Right cardiac atrium (tissue), 5 donors: Measurements from ENCODE around the gene RIBC1. TPM values are rescaled to one million over a fixed set of nuclear protein-coding genes. Genes with fewer than 3 reads are reported as not detected.

ENCODE experiments used
- ATAC-seq, 2 donors: fragments of 200-7000 bp; cut with Tn5 transposase; one replicate each; pipeline versions ENCODE4 v1.8.0 to v1.9.1; 2020; ENCODE audit warnings: moderate library complexity in 2 of 2, mild to moderate bottlenecking in 1 of 2
- DNase-seq, 3 donors: peaks; one replicate each; pipeline ENCODE4 v3.0.0-alpha.2; 2020
- H3K27ac ChIP-seq: one replicate; pipeline ENCODE4 v1.5.1; 2013; ENCODE audit warnings: mild to moderate bottlenecking, low read length, control low read depth, moderate library complexity
- H3K27me3 ChIP-seq: one replicate; pipeline ENCODE4 v1.6.1; 2013; ENCODE audit not compliant: control insufficient read depth, insufficient read depth
- H3K4me1 ChIP-seq: one replicate; pipeline ENCODE4 v1.6.1; 2013; ENCODE audit warnings: low read length; ENCODE audit not compliant: control insufficient read depth, insufficient read depth
- H3K4me3 ChIP-seq: one replicate; pipeline ENCODE4 v1.5.1; 2013; ENCODE audit warnings: low read length, control low read depth
- H3K9me3 ChIP-seq: one replicate; pipeline ENCODE4 v1.6.1; 2013; ENCODE audit warnings: low read length; ENCODE audit not compliant: control insufficient read depth
- WGBS: extraction: QIAGEN DNeasy Blood & Tissue Kit; methylation state at CpG from one replicate; pipeline ENCODE4 v1.1.7; 2013; 5-methylcytosine and 5-hydroxymethylcytosine counted together
- intact Hi-C, 4 donors: fragments of 100-400 bp; cut with DNase I; formaldehyde crosslinking; loops; one replicate each; pipeline versions ENCODE4 v1.11.0 to v1.14.0; 2022 to 2023
- polyA plus RNA-seq: library from polyadenylated mRNA; stranded (reverse); fragments of 200-250 nt; gene quantifications from one replicate; pipeline ENCODE4 v1.2.3, GENCODE V29; 2013
- total RNA-seq, 4 donors: library from RNA; stranded (reverse); fragmentation: NEBNext Ultra II Directional; extraction: Animal tissue kit (Norgen Biotek cat#: 25700); gene quantifications; one replicate each; pipeline ENCODE4 v1.2.1, GENCODE V29; 2021
- donor health status: healthy with polysubstance abuse.
- donor health status: DM: no; HTN: yes; CAD: no.
- donor health status: DM: no; HTN: no; CAD: no.
- donor health status: DM: no; HTN: yes; CAD: no; lungs with severe emphysema.
- donor health status: DM: yes; HTN: yes; CAD: no.

Gene RIBC1
- total and polyA plus RNA-seq, 5 donors, result 0.67 to 1.8 (median 0.94) TPM

DNA sequence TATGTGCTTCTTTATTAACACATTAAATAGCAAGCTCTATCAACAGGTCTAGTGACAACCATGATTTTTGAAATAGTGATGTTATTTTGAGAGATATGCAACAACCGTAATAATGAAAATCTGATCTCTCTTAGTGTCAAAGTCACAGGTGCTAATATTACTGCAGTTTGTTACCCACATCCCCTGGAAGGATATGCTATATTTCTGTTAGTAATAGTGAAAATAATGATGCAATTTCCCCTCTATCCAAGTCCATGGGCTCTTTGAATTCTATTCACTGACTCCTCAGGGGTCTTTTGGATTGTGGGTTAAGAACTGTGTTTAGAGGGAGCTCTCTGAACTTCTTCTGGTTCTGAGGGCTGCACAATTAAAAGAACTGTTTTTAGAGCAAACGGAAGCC is 14.5 kb downstream of the RIBC1 start:
- H3K9me3 ChIP-seq, result no peaks in the 10 kb centered on the region
- no peaks in the 10 kb centered on the region for H3K27me3 ChIP-seq
- intact Hi-C loops, result loop anchor here in 2 of 4 donors (5.0 to 10.0 kb wide), 2 partner anchors 120 to 122 kb away; no protein-coding TSS in a partner anchor
- 75% methylated on average over 2 of the region's 2 CpGs for WGBS
- H3K4me1 ChIP-seq, result no peaks in the 10 kb centered on the region
- ATAC-seq (no peak), DNase-seq (no peak)
- no peak overlapping the region for H3K4me3 ChIP-seq
- H3K27ac ChIP-seq, result no peak overlapping the region

DNA sequence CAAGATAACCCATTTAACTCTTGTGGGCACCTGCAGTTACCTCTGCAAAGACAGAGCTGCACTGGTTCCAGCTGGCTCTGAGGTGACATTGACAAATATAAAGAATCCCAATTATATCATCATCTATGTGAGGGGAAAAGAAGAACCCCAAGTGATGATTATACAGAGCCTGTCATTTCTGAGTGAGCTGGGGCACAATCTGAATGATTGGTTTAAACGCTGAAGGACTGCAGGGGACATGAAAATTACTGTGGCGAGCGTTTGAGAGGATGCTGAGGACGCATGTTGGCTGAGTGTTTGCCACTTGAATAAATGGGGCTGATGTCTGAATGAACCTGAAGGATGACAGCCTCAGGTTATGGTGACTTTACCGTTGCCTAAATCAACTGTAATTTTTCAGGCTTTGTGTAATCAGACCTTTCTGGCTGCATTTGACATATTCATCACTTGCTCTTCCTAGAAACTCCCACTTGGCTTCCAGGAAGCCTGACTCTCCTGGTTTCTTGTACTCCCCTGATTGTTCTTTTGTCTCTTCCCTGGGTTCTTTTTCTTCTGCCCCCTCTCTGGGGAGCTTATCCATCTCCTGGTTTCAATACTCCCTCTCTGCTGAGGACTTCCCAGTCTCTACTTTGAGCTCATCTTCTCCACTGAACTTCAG is 15.6 kb downstream of the RIBC1 start:
- DNase-seq (no peak), ATAC-seq (no peak)
- Histone ChIP-seq H3K9me3 (no peaks in the 10 kb centered on the region), H3K4me1 (no peaks in the 10 kb centered on the region), H3K27me3 (no peaks in the 10 kb centered on the region), H3K27ac (no peak overlapping the region), H3K4me3 (no peak overlapping the region)
- intact Hi-C loops, result loop anchor here in 2 of 4 donors (5.0 to 10.0 kb wide), 2 partner anchors 121 to 124 kb away; no protein-coding TSS in a partner anchor
- whole genome bisulfite sequencing, result 65% methylated on average over 5 of the region's 5 CpGs

DNA sequence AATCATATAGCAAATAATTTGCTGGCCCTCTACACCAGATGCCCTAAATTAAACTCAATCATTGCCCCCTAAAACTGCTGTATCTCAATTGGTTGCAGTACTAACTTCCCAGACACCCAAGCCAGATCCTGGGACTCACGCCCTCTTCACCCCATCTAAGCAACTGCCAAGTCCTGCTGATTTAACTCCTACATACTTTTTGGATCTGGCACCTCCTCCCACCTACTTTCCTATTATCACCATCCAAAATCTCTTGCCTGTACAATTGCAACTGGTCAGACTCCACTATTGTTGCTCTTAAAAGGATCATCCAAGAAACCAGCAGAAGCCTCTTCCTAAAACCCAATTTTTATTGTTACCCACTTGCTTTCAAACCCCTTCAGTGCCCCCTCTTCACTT is 16.2 kb downstream of the RIBC1 start:
- no peak for ATAC-seq
- WGBS, result 64% methylated on average over 1 of the region's 1 CpG
- no peaks in the 10 kb centered on the region for H3K9me3 ChIP-seq
- intact Hi-C loops, result loop anchor here in 2 of 4 donors (5.0 to 10.0 kb wide), 2 partner anchors 122 to 124 kb away; no protein-coding TSS in a partner anchor
- DNase-seq, result no peak
- no peak overlapping the region for H3K4me3 ChIP-seq
- H3K27me3 ChIP-seq, result no peaks in the 10 kb centered on the region
- H3K27ac ChIP-seq, result no peak overlapping the region
- H3K4me1 ChIP-seq, result no peaks in the 10 kb centered on the region

DNA sequence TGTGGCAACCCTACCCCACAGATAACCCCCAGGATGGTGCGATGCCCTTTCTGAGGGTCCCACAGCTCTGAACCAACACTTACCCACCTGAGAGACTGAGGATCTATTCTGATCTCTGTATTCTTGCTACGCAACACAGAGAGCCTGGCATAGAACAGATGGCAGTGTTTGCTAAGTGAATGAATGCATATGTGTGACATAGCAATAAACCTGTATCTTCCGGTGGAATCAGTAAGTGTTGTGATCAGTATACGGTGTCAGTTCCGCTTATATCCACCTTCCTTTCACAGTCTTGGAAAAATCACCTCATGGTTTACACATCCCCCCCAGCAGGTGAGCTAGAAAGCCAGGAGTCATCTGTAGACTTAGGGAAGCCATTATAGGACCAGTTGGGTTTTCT is 17.4 kb downstream of the RIBC1 start:
- H3K27ac ChIP-seq, result no peak overlapping the region
- no peaks in the 10 kb centered on the region for H3K27me3 ChIP-seq
- no peak for ATAC-seq
- 79% methylated on average over 5 of the region's 5 CpGs for WGBS
- H3K9me3 ChIP-seq, result no peaks in the 10 kb centered on the region
- intact Hi-C loops, result no loop called here
- DNase-seq, result no peak
- H3K4me1 ChIP-seq, result no peaks in the 10 kb centered on the region
- H3K4me3 ChIP-seq, result no peak overlapping the region

DNA sequence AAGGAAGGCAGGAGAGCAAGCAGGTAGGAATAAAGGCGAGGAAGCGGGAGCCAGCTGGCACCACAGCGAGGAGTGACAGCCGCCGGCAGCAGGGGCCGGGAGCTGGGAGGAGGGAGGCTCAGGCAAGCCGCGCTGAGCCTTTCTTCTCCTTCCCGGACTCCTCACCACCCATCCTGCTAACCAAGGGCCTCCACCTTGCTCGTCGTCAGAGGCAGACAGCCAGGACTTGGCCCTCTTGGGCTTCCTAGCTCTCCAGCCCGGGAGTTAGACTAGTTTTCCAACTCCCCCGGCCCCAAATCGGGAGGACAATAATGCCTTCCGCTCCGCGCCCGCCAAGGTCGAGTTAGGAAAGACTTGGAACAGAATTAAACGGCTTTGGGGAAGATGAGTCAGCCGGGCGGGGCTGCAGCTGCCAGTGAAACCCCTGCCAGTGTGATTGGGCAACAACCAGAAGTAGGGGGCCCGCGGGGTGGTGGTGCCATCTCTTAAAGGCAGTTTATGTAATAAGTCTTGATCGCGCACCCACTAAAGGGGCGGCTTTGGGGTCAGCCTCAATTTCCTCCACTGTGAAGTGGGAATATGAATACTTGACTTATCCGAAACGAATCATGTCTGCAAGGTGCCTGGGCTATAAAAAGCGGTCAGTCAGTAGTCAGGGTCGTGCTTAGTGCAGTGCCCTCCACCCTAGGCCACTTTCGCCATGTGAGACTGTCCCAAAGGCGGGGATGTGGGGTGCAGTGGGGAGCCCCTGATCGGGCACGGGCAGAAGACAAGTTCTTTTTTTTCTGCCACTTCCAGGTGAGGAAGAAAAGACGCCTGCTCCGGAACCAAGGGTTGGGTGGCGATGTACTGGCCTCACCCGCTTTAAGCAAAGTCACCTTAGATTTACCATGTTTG is 18.2 kb downstream of the RIBC1 start:
- peak; percentile 80 to 88 (median 84) for DNase-seq
- H3K4me1 ChIP-seq, result no peaks in the 10 kb centered on the region
- intact Hi-C loops, result no loop called here
- peak overlapping the region; percentile 35 for H3K4me3 ChIP-seq
- H3K27me3 ChIP-seq, result no peaks in the 10 kb centered on the region
- peak overlapping the region; percentile 48 for H3K27ac ChIP-seq
- peak; percentile 62 to 86 for ATAC-seq
- 14% methylated on average over 39 of the region's 39 CpGs for WGBS
- H3K9me3 ChIP-seq, result no peaks in the 10 kb centered on the region

DNA sequence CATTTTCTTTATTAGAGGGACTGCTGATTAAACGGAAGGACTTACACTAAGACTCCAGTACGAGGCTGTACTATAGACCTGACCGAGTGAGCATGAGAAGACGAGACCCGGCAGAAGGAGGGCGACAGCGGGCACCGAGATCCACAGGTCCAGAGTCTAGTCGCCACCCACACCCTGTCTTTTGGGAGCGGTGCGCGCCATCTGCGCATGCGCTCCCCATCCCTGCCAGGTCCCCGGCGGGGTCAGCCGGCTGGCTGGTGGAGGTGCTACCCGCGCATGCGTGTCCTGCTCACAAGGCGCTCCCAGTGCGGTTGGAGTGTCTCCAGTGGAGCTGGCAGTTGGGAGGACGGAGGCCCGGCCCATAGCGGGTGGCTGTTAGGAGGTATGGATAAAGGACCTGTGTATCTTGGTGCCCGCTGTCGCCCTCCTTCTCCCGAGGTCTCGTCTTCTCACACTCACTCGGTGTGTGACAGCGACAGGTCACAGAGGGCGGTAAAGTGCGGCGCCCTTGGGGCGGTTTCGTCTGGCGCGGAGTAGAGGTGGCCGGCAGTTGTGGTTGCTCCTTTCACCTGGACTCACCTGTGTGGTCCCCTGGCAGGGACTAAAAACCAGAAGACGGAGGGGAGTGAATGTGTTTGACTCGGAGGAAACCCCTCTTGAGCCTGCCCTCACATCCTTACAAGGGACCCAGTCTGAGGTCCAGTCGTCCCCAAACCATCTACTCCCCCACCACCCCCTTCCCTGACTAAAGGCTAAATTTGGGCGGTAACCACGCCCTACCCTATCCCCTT is 19.1 kb downstream of the RIBC1 start:
- no peaks in the 10 kb centered on the region for H3K9me3 ChIP-seq
- peak overlapping the region; percentile 35 for H3K4me3 ChIP-seq
- 8% methylated on average over 44 of the region's 44 CpGs for WGBS
- peak; percentile 87 to 93 (median 93) for DNase-seq
- peak; percentile 90 to 93 for ATAC-seq
- intact Hi-C loops, result no loop called here
- H3K4me1 ChIP-seq, result no peaks in the 10 kb centered on the region
- no peak overlapping the region for H3K27ac ChIP-seq
- no peaks in the 10 kb centered on the region for H3K27me3 ChIP-seq

DNA sequence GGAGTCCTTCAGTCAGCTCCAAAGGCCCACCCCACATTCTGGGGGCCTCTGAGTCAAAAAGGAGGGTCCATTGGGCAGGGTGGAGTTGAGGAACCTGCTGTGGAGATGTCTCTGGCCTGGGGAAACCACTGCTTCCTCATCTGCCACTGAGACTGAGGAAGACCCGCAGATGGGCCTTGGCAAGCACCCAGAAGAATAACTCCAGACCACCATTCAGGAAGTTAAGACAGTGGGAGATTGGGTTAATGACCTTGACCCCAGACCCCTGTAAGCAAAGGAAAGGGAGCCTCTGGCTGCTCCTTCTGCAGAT is 19.6 kb downstream of the RIBC1 start:
- 54% methylated on average over 1 of the region's 1 CpG for WGBS
- H3K27ac ChIP-seq, result no peak overlapping the region
- no peaks in the 10 kb centered on the region for H3K9me3 ChIP-seq

DNA sequence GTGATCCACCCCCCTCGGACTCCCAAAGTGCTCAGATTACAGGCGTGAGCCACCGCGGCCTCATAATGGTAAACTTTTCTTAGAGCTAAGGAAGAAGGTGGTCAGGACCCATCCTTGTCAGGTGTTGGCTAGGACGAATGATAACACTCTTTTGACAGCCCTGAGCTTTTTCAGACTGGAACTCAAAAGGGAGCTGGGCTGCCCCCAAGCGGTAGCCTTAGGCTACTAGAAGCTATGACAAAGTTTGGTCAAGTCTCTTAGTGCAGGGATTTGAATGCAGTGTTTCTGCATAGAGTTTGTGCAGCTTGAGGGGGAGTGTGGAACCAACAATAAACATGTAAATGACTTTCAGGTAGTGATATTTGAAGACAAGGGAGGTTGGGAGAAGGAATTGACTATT is 23.3 kb downstream of the RIBC1 start:
- 11% methylated on average over 6 of the region's 6 CpGs for WGBS
- H3K4me3 ChIP-seq, result no peak overlapping the region
- DNase-seq (peak in 2 of 3 donors; percentile 30 to 68), ATAC-seq (no peak)
- intact Hi-C loops, result no loop called here
- H3K9me3 ChIP-seq, result no peaks in the 10 kb centered on the region
- no peaks in the 10 kb centered on the region for H3K27me3 ChIP-seq
- no peak overlapping the region for H3K27ac ChIP-seq
- no peaks in the 10 kb centered on the region for H3K4me1 ChIP-seq

More for the DNA sequence above, 19.6 kb downstream of the RIBC1 start:
- Histone ChIP-seq H3K27me3 (no peaks in the 10 kb centered on the region), H3K4me3 (no peak overlapping the region), H3K4me1 (no peaks in the 10 kb centered on the region)
- ATAC-seq, result no peak
- no peak for DNase-seq
- intact Hi-C loops, result no loop called here

DNA sequence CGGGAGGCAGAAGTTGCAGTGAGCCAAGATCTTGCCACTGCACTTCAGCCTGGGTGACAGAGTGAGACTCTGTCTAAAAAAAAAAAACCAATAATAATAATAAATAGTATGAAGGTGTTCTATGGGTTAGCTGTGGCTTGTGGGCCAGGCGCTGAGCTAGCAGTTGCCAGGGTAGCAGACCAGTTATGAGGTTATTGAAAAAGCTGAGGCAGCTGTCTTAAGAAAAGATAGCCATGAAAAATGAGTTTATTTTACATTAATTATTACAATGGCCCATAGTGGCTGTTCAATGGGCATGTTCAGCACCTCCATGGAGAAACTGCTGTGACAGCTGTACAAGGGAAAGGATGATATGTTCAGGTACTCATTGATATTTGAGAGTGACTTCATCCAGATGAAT is 24.8 kb downstream of the RIBC1 start:
- intact Hi-C loops, result no loop called here

DNA sequence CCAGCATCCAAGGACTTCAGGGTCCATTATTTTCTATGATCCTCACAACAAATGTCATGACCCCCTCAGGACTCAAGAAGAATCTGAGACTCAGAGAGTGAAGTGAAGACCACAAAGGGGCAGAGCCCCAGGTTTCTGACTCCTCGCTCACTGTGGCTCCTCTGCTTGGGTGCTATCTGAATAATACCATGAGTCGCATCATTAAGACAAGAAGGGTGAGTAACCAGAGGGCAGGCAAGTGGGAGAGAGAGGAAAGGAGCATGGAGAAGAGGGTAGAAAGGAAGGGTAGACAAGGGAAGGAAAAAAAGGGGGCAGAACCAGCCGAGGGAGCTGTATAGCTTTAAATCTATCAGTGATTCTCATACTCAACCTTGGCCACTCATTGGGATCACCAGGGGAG is 27.0 kb downstream of the RIBC1 start:
- DNase-seq, result no peak
- no peak for ATAC-seq
- no peaks in the 10 kb centered on the region for H3K4me1 ChIP-seq
- intact Hi-C loops, result no loop called here
- no peak overlapping the region for H3K4me3 ChIP-seq
- WGBS, result 86% methylated on average over 3 of the region's 3 CpGs
- H3K27me3 ChIP-seq, result no peaks in the 10 kb centered on the region
- no peaks in the 10 kb centered on the region for H3K9me3 ChIP-seq
- H3K27ac ChIP-seq, result no peak overlapping the region

More for the DNA sequence above, 24.8 kb downstream of the RIBC1 start:
- Histone ChIP-seq H3K27me3 (no peaks in the 10 kb centered on the region), H3K9me3 (no peaks in the 10 kb centered on the region), H3K27ac (no peak overlapping the region), H3K4me3 (no peak overlapping the region), H3K4me1 (no peaks in the 10 kb centered on the region)
- ATAC-seq, result no peak
- DNase-seq, result no peak
- 93% methylated on average over 2 of the region's 2 CpGs for WGBS

DNA sequence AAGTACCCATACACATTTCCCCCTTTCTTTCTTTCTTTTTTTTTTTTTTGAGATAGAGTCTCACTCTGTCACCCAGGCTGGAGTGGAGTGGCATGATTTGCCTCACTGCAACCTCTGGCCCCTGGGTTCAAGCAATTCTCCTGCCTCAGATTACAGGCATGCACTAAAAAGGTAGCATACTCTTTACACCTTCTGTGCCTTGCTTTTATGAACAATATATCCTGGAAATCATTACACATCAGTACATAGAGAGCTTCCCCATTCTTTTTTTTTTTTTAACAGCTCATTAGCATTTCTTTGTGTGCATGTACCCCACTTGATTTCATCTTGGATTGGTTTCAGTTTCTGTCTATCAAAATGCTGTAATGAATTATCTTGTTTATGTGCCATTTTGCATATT is 30.1 kb downstream of the RIBC1 start:
- no peaks in the 10 kb centered on the region for H3K9me3 ChIP-seq
- no peaks in the 10 kb centered on the region for H3K27me3 ChIP-seq
- intact Hi-C loops, result no loop called here
- no peak overlapping the region for H3K4me3 ChIP-seq
- no peak for DNase-seq
- no peak for ATAC-seq
- H3K4me1 ChIP-seq, result no peaks in the 10 kb centered on the region
- no peak overlapping the region for H3K27ac ChIP-seq
